GM12874 (cell line): Measurements from ENCODE around the gene CHAC1.

Experiments
- TF ChIP-seq, protein P1 (sequence below): IDR thresholded peaks from 2 replicates; pipeline ENCODE4 v1.5.1; 2011; ENCODE audit warnings: low read depth, mild to moderate bottlenecking, control low read depth, low read length, moderate library complexity; ENCODE audit not compliant: insufficient read depth

The CHAC1 gene

DNA sequence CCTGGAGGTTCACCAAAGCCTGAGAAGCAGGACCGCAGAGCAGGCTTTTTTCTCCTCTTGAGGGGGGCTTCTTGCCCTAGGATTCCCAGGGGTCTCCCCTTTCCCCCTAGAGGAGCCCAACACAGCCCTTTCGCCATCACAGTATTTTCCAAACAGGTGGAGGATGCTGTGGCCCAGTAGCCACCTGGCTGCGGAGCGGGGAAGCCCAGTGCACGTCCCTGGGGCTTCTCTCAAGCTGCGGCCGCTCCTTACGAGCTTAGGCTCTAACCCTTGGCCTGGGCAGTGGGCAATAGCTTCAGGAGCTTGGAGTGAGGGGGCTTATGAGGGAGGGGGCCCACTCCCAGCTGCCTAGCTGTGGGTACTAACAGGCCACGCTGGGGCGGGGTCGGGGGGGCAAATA is 35.7 kb upstream of the CHAC1 start:
- TF ChIP-seq, protein P1, sequence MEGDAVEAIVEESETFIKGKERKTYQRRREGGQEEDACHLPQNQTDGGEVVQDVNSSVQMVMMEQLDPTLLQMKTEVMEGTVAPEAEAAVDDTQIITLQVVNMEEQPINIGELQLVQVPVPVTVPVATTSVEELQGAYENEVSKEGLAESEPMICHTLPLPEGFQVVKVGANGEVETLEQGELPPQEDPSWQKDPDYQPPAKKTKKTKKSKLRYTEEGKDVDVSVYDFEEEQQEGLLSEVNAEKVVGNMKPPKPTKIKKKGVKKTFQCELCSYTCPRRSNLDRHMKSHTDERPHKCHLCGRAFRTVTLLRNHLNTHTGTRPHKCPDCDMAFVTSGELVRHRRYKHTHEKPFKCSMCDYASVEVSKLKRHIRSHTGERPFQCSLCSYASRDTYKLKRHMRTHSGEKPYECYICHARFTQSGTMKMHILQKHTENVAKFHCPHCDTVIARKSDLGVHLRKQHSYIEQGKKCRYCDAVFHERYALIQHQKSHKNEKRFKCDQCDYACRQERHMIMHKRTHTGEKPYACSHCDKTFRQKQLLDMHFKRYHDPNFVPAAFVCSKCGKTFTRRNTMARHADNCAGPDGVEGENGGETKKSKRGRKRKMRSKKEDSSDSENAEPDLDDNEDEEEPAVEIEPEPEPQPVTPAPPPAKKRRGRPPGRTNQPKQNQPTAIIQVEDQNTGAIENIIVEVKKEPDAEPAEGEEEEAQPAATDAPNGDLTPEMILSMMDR = no peak

DNA sequence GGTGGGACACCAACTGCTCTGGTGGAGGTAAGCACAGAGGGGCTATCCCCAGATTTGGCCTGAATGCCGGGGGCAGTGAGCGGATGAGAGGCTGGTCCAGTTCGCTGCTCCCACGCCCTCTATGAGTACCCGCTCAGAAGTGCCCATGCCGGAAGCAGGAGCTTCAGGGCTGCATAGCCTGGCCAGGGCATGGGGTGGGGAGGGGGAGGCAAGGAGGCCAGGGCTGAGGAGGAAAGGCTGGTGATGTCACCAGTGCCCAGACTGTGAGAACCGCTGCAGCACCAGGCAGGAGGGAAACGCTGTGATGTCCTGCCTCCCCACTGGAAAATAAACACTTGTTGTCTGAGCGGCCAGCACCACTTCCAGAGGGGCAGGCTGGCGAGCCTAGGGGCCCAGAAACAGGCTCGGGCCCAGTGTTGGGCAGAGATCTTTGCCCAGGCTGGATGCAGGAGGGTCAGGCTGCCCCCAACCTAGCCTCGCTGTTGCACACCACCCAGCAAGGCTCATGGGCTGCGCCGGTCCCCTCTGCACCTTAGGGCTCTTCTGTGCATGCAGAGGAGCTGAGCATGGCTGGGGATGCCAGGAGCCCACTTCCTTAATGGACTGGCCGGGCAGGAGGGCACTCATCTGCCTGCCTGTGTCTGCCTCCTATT is 35.0 kb upstream of the CHAC1 start:
- TF ChIP-seq, protein P1 = no peak

DNA sequence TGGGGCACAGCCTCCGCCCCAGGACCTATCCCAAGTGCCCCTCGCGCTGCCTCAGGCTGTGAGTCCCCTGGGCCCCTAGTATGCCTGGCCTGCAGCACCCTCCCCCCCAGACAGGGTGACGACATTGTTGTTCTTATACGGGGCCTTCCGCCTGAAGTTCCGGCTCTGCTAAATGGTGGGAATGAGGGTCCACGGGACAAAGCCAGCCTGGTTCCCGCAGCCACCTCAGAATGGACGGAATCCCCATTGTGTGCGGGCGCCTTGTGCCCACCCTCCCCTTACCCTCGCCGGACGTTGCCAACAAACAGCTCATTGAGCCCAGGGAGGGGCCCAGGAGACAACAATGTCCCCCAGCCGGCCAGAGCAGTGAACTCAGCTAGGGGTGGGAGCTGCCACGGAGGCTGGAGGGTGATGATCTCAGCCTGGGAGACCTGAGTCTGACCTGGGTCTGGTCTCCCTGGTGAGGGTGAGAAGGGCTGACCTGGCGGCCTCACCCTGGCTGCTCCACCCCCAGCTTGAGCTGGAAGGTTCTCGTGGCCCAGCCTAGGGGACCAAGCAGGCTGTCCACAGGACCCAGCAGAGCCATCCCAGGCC is 34.4 kb upstream of the CHAC1 start:
- TF ChIP-seq, protein P1 = no peak

DNA sequence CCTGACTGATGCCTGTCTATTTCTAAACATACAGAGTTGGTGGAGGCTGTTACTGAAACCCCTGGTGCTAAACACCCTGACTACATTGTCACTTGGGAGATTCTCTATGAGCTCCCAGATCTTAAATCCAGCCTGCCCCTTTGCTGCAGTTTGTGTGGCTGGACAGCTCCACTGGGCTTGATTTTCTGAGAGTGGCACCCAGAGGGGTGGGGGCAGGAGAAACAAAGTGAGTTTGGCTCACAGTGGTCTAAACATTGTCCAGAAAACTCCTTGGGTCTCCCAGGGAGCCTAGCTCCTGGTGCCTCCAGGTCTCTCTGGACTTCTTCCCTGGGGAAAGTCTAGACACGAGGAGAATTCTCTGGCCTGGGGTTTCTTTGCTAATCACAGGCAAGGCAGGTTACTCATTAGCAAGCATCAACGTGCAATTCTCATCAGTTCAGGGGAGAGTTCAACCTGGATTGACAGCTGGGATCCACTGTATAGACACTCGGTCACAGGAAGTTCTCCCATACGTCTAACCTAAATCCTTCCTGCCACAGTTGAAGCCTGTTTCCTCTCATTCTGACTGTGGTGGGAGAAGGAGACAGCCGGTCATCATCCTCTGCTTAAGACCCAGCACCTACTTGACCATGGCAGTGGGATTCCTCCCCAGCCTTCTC is 31.2 kb upstream of the CHAC1 start:
- TF ChIP-seq, protein P1 = no peak

DNA sequence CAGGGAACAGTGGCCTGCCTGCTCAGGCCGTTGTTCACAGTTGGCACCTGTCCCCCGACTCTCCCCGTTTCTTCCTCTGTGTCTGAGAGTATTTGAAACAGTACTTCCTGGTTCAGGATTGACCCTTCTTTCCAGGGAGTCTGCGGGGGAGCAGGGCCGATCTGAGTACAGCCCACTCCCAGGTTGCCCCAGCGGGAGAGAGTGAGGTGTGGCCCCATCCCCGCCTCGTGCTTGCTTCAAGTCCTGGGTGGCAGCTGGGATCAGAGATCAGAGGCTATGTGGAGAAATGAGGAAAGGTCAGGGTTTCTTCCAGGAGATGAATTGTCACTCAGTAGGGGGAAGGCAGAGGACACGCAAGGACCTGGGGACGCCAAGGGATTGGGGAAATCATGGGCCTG is 30.7 kb upstream of the CHAC1 start:
- TF ChIP-seq, protein P1 = no peak

DNA sequence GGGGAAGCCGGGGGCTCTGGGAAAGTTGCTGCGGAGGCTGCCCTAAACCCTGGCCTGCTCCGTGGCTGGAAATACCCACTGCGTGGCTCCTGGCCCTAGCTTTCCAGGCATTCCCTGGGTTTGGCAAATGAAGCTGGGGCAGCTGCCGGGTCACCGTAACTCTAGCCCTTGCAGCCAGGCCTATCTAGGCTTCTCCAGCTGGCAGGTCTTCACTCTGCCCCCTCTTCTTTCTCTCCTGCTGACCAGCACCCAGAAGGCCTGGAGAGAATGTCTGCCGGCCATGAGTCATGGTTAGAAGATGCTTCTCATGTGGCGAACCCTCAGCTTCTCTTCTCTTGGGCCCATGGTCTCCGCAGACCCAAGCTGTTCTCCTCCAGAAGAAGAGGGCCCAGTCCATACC is 29.7 kb upstream of the CHAC1 start:
- TF ChIP-seq, protein P1 = no peak

DNA sequence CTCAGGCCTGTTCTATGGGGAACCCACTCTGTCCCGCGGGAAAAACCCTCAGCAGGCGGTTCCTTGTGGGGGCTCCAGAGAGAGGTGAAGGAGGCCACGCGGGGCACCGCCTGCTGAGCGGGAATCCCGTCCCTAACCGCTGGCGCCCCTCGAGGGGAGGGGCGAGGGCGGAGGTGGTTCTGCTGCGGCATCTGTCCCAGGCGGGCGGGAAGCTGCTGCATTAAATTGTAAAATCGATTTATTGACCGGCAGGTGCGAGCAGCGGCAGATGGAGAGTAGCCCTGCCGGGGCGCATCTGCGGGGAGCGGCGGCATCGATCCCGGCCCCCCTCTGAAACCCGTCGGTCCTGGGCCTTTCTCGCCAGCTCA is 27.8 kb upstream of the CHAC1 start:
- TF ChIP-seq, protein P1 = no peak
